Left lung (tissue), 10 donors: ENCODE measurements around the gene VPS45. TPM values are rescaled to one million over a fixed set of nuclear protein-coding genes. Genes with fewer than 3 reads are reported as not detected.

Experiments used
- ATAC-seq: fragments of 200-7000 bp; cut with Tn5 transposase; one replicate; pipeline ENCODE4 v1.9.1; 2020; ENCODE audit warnings: moderate library complexity
- DNase-seq, 4 donors: peaks; one replicate each; pipeline ENCODE4 v3.0.0-alpha.2; 2013 to 2020
- H3K27ac ChIP-seq, 2 donors: fragments of 200-600 bp; sonication (generic) in 1 of 2; one replicate each; pipeline versions ENCODE4 v1.5.0 to v1.8.0; 2020 to 2021
- H3K27me3 ChIP-seq, 2 donors: fragments of 200-600 bp; sonication (generic) in 1 of 2; one replicate each; pipeline versions ENCODE4 v1.5.0 to v1.8.0; 2020 to 2021
- H3K36me3 ChIP-seq, 2 donors: fragments of 200-600 bp; sonication (generic) in 1 of 2; one replicate each; pipeline versions ENCODE4 v1.5.0 to v1.8.0; 2020 to 2021
- H3K4me1 ChIP-seq, 2 donors: fragments of 200-600 bp; one replicate each; pipeline ENCODE4 v1.8.0; 2021
- H3K4me3 ChIP-seq, 2 donors: fragments of 200-600 bp; sonication (generic) in 1 of 2; one replicate each; pipeline versions ENCODE4 v1.5.0 to v1.8.0; 2020 to 2021; ENCODE audit warnings: mild to moderate bottlenecking in 1 of 2
- H3K9me3 ChIP-seq, 2 donors: fragments of 200-600 bp; sonication (generic) in 1 of 2; one replicate each; pipeline versions ENCODE4 v1.5.0 to v1.8.0; 2020 to 2021
- CTCF ChIP-seq, 2 donors: fragments of 200-600 bp; sonication (generic) in 1 of 2; IDR thresholded peaks; one replicate each; pipeline versions ENCODE4 v1.5.0 to v1.8.0; 2021; ENCODE audit warnings: antibody characterized with exemption in 2 of 2
- intact Hi-C, 2 donors: fragments of 100-400 bp; cut with DNase I; formaldehyde crosslinking; loops; one replicate each; pipeline versions ENCODE4 v1.11.2 to v1.14.2; 2022
- polyA plus RNA-seq, 6 donors: library from polyadenylated mRNA; unstranded; fragments of 120-200 nt; gene quantifications; one replicate each; pipeline ENCODE4 v1.2.1, GENCODE V29; 2013; ENCODE audit not compliant: insufficient read length in 6 of 6
- total RNA-seq, 2 donors: library from RNA; stranded (reverse); fragmentation: NEBNext Ultra II Directional; extraction: Animal tissue kit (Norgen Biotek cat#: 25700); gene quantifications; one replicate each; pipeline ENCODE4 v1.2.1, GENCODE V29; 2021
- donor health status: DM: no; HTN: yes; CAD: no.
- donor health status: DM: no; HTN: no; CAD: no.

Gene VPS45
- total and polyA plus RNA-seq, 8 donors: 36.7 to 81.2 (median 68.3) TPM

- Histone ChIP-seq H3K27ac (no peak overlapping the region), H3K9me3 (no peaks in the 10 kb centered on the region), H3K27me3 (no peaks in the 10 kb centered on the region), H3K4me1 (no peaks in the 10 kb centered on the region), H3K36me3 (peaks cover 0 to 75% of the 10 kb centered on the region in 2 donors), H3K4me3 (no peak overlapping the region)
- ATAC-seq (no peak), DNase-seq (no peak)
- intact Hi-C loops: loop anchor here in 1 of 2 donors (5.0 kb wide), 1 partner anchor 91 kb away; no protein-coding TSS in a partner anchor
- no peak for TF ChIP-seq CTCF (IDR thresholded peaks at IDR 0.05)
These were observed 8.5 kb downstream of the VPS45 start for GRCh38 chr1:150076066-150076465.

GRCh38 chr1:150076985-150077384, 9.4 kb downstream of the VPS45 start:
- DNase-seq: no peak
- TF ChIP-seq CTCF (IDR thresholded peaks at IDR 0.05): no peak
- intact Hi-C loops: loop anchor here in 1 of 2 donors (5.0 kb wide), 1 partner anchor 90 kb away; no protein-coding TSS in a partner anchor
- Histone ChIP-seq H3K36me3 (peaks cover 0 to 82% of the 10 kb centered on the region in 2 donors), H3K4me1 (no peaks in the 10 kb centered on the region), H3K27me3 (no peaks in the 10 kb centered on the region), H3K27ac (no peak overlapping the region), H3K4me3 (no peak overlapping the region), H3K9me3 (no peaks in the 10 kb centered on the region)
- no peak for ATAC-seq

GRCh38 chr1:150080784-150081183, 13.2 kb downstream of the VPS45 start:
- no peak for TF ChIP-seq CTCF (IDR thresholded peaks at IDR 0.05)
- DNase-seq (no peak), ATAC-seq (no peak)
- peaks cover 0 to 87% of the 10 kb centered on the region in 2 donors for H3K36me3 ChIP-seq
- H3K4me1 ChIP-seq: no peaks in the 10 kb centered on the region
- no peak overlapping the region for H3K27ac ChIP-seq
- H3K27me3 ChIP-seq: no peaks in the 10 kb centered on the region
- intact Hi-C loops: no loop called here
- H3K4me3 ChIP-seq: no peak overlapping the region
- no peaks in the 10 kb centered on the region for H3K9me3 ChIP-seq

DNA sequence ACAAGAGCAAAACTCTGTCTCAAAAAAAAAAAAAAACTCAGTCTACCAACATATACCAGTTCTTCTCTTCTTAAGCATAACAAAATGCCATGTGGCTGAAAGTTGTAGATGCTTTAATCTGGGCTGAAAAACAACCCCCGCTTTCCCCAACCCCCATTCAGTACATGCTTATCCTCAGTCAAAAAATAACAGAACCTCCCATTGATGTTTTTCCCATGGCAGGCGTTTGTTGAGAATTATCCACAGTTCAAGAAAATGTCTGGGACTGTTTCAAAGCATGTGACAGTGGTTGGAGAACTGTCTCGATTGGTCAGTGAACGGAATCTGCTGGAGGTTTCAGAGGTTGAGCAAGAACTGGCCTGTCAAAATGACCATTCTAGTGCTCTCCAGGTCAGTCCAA, 14.9 kb downstream of the VPS45 start:
- intact Hi-C loops: no loop called here
- no peak overlapping the region for H3K4me3 ChIP-seq
- peaks cover 0 to 70% of the 10 kb centered on the region in 2 donors for H3K36me3 ChIP-seq
- TF ChIP-seq CTCF (IDR thresholded peaks at IDR 0.05): no peak
- ATAC-seq (no peak), DNase-seq (no peak)
- no peaks in the 10 kb centered on the region for H3K9me3 ChIP-seq
- no peak overlapping the region for H3K27ac ChIP-seq
- H3K27me3 ChIP-seq: no peaks in the 10 kb centered on the region
- no peaks in the 10 kb centered on the region for H3K4me1 ChIP-seq

DNA sequence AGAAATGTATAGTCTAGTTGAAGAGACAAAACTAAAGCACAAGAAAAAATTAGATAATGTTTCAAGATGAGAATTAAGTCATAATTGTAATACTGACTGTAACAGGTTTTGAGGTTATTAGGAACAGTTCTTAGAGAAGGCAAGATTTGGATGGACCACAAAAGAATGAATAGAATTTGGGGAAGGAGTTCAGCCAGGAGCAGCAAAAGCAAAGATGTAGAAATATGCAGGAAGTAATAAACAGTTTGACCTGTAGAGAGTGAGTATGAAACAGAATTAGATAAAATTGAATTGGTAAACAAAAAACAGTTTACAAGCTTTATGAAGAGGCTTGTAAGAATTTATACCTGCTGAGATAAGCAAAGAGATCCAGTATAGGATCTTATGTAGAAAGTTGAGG, 16.3 kb downstream of the VPS45 start:
- Histone ChIP-seq H3K36me3 (peaks cover 0 to 56% of the 10 kb centered on the region in 2 donors), H3K9me3 (no peaks in the 10 kb centered on the region), H3K27ac (no peak overlapping the region), H3K27me3 (no peaks in the 10 kb centered on the region), H3K4me1 (no peaks in the 10 kb centered on the region), H3K4me3 (no peak overlapping the region)
- ATAC-seq: no peak
- TF ChIP-seq CTCF (IDR thresholded peaks at IDR 0.05): no peak
- no peak for DNase-seq
- intact Hi-C loops: no loop called here
